ENCODE results near the gene IFNLR1.

Gene IFNLR1
- 4.0 to 9.3 (median 5.4) reads per million in 3 donors for total RNA-seq

GRCh38 chr1:24186993-24187790 lies at the start of gene IFNLR1:
Gene IFNLR1, minus strand, starts transcription at chr1:24187289. Its CDS starts 41 bp downstream, at chr1:24187248.
- Histone ChIP-seq H3K4me3 (ENCODE audit: insufficient read depth, low read depth, low read length, poor library complexity, severe bottlenecking) (peak within 1 kb of the TSS; percentile 73), H3K9me3 (ENCODE audit: control insufficient read depth, low read length) (no peaks in the 10 kb centered on the region), H3K36me3 (ENCODE audit: control insufficient read depth, insufficient read depth, low read length) (no peaks in the 10 kb centered on the region), H3K27ac (ENCODE audit: insufficient read depth, low read length, poor library complexity, severe bottlenecking) (peak within 1 kb of the TSS; percentile 62), H3K4me1 (ENCODE audit: control insufficient read depth, insufficient read depth, low read length, poor library complexity, severe bottlenecking) (peaks cover 16% of the 10 kb centered on the region), H3K27me3 (replicated peaks; ENCODE audit: control insufficient read depth, insufficient read depth, low read length, poor library complexity, severe bottlenecking) (no peaks in the 10 kb centered on the region)
- DNase-seq: peak; percentile 60 to 70 (median 63)

GRCh38 chr1:24235921-24236788 lies 49.1 kb upstream of the IFNLR1 start:
- Histone ChIP-seq H3K27ac (ENCODE audit: insufficient read depth, low read length, poor library complexity, severe bottlenecking) (no peak overlapping the region), H3K36me3 (ENCODE audit: control insufficient read depth, insufficient read depth, low read length) (no peaks in the 10 kb centered on the region)

GRCh38 chr1:24233684-24234600 lies 46.9 kb upstream of the IFNLR1 start:
- Histone ChIP-seq H3K36me3 (ENCODE audit: control insufficient read depth, insufficient read depth, low read length) (no peaks in the 10 kb centered on the region), H3K27ac (ENCODE audit: insufficient read depth, low read length, poor library complexity, severe bottlenecking) (no peak overlapping the region), H3K27me3 (replicated peaks; ENCODE audit: control insufficient read depth, insufficient read depth, low read length, poor library complexity, severe bottlenecking) (no peaks in the 10 kb centered on the region), H3K4me3 (ENCODE audit: insufficient read depth, low read depth, low read length, poor library complexity, severe bottlenecking) (no peak overlapping the region), H3K9me3 (ENCODE audit: control insufficient read depth, low read length) (no peaks in the 10 kb centered on the region), H3K4me1 (ENCODE audit: control insufficient read depth, insufficient read depth, low read length, poor library complexity, severe bottlenecking) (no peaks in the 10 kb centered on the region)
- DNase-seq: no peak

More at GRCh38 chr1:24235921-24236788, 49.1 kb upstream of the IFNLR1 start:
- H3K4me3 ChIP-seq (ENCODE audit: insufficient read depth, low read depth, low read length, poor library complexity, severe bottlenecking): no peak overlapping the region
- no peaks in the 10 kb centered on the region for H3K4me1 ChIP-seq (ENCODE audit: control insufficient read depth, insufficient read depth, low read length, poor library complexity, severe bottlenecking)
- DNase-seq: no peak
- H3K9me3 ChIP-seq (ENCODE audit: control insufficient read depth, low read length): no peaks in the 10 kb centered on the region
- no peaks in the 10 kb centered on the region for H3K27me3 ChIP-seq (replicated peaks; ENCODE audit: control insufficient read depth, insufficient read depth, low read length, poor library complexity, severe bottlenecking)

- H3K27ac ChIP-seq (ENCODE audit: insufficient read depth, low read length, poor library complexity, severe bottlenecking): no peak overlapping the region
- H3K9me3 ChIP-seq (ENCODE audit: control insufficient read depth, low read length): no peaks in the 10 kb centered on the region
- H3K4me1 ChIP-seq (ENCODE audit: control insufficient read depth, insufficient read depth, low read length, poor library complexity, severe bottlenecking): no peaks in the 10 kb centered on the region
- DNase-seq: no peak
- no peaks in the 10 kb centered on the region for H3K27me3 ChIP-seq (replicated peaks; ENCODE audit: control insufficient read depth, insufficient read depth, low read length, poor library complexity, severe bottlenecking)
- no peaks in the 10 kb centered on the region for H3K36me3 ChIP-seq (ENCODE audit: control insufficient read depth, insufficient read depth, low read length)
- H3K4me3 ChIP-seq (ENCODE audit: insufficient read depth, low read depth, low read length, poor library complexity, severe bottlenecking): no peak overlapping the region
Measured at GRCh38 chr1:24231701-24232100, 44.6 kb upstream of the IFNLR1 start.

GRCh38 chr1:24228311-24228710 lies 41.2 kb upstream of the IFNLR1 start:
- Histone ChIP-seq H3K4me1 (ENCODE audit: control insufficient read depth, insufficient read depth, low read length, poor library complexity, severe bottlenecking) (no peaks in the 10 kb centered on the region), H3K27me3 (replicated peaks; ENCODE audit: control insufficient read depth, insufficient read depth, low read length, poor library complexity, severe bottlenecking) (no peaks in the 10 kb centered on the region), H3K4me3 (ENCODE audit: insufficient read depth, low read depth, low read length, poor library complexity, severe bottlenecking) (no peak overlapping the region), H3K27ac (ENCODE audit: insufficient read depth, low read length, poor library complexity, severe bottlenecking) (no peak overlapping the region), H3K36me3 (ENCODE audit: control insufficient read depth, insufficient read depth, low read length) (no peaks in the 10 kb centered on the region), H3K9me3 (ENCODE audit: control insufficient read depth, low read length) (no peaks in the 10 kb centered on the region)
- no peak for DNase-seq

GRCh38 chr1:24226749-24227148 lies 39.7 kb upstream of the IFNLR1 start:
- H3K4me1 ChIP-seq (ENCODE audit: control insufficient read depth, insufficient read depth, low read length, poor library complexity, severe bottlenecking): no peaks in the 10 kb centered on the region
- H3K4me3 ChIP-seq (ENCODE audit: insufficient read depth, low read depth, low read length, poor library complexity, severe bottlenecking): no peak overlapping the region
- no peak for DNase-seq
- H3K27ac ChIP-seq (ENCODE audit: insufficient read depth, low read length, poor library complexity, severe bottlenecking): no peak overlapping the region
- H3K36me3 ChIP-seq (ENCODE audit: control insufficient read depth, insufficient read depth, low read length): no peaks in the 10 kb centered on the region
- H3K9me3 ChIP-seq (ENCODE audit: control insufficient read depth, low read length): no peaks in the 10 kb centered on the region
- no peaks in the 10 kb centered on the region for H3K27me3 ChIP-seq (replicated peaks; ENCODE audit: control insufficient read depth, insufficient read depth, low read length, poor library complexity, severe bottlenecking)

GRCh38 chr1:24224761-24225160 lies 37.7 kb upstream of the IFNLR1 start:
- H3K4me1 ChIP-seq (ENCODE audit: control insufficient read depth, insufficient read depth, low read length, poor library complexity, severe bottlenecking): no peaks in the 10 kb centered on the region
- H3K27ac ChIP-seq (ENCODE audit: insufficient read depth, low read length, poor library complexity, severe bottlenecking): no peak overlapping the region
- no peaks in the 10 kb centered on the region for H3K27me3 ChIP-seq (replicated peaks; ENCODE audit: control insufficient read depth, insufficient read depth, low read length, poor library complexity, severe bottlenecking)
- no peak for DNase-seq
- H3K36me3 ChIP-seq (ENCODE audit: control insufficient read depth, insufficient read depth, low read length): no peaks in the 10 kb centered on the region
- H3K9me3 ChIP-seq (ENCODE audit: control insufficient read depth, low read length): no peaks in the 10 kb centered on the region
- no peak overlapping the region for H3K4me3 ChIP-seq (ENCODE audit: insufficient read depth, low read depth, low read length, poor library complexity, severe bottlenecking)

- Histone ChIP-seq H3K4me1 (ENCODE audit: control insufficient read depth, insufficient read depth, low read length, poor library complexity, severe bottlenecking) (no peaks in the 10 kb centered on the region), H3K4me3 (ENCODE audit: insufficient read depth, low read depth, low read length, poor library complexity, severe bottlenecking) (no peak overlapping the region), H3K36me3 (ENCODE audit: control insufficient read depth, insufficient read depth, low read length) (no peaks in the 10 kb centered on the region), H3K9me3 (ENCODE audit: control insufficient read depth, low read length) (no peaks in the 10 kb centered on the region), H3K27ac (ENCODE audit: insufficient read depth, low read length, poor library complexity, severe bottlenecking) (no peak overlapping the region), H3K27me3 (replicated peaks; ENCODE audit: control insufficient read depth, insufficient read depth, low read length, poor library complexity, severe bottlenecking) (no peaks in the 10 kb centered on the region)
- DNase-seq: no peak
Measured at GRCh38 chr1:24224086-24224485, 37.0 kb upstream of the IFNLR1 start.

GRCh38 chr1:24222793-24223192 lies 35.7 kb upstream of the IFNLR1 start:
- Histone ChIP-seq H3K4me3 (ENCODE audit: insufficient read depth, low read depth, low read length, poor library complexity, severe bottlenecking) (no peak overlapping the region), H3K4me1 (ENCODE audit: control insufficient read depth, insufficient read depth, low read length, poor library complexity, severe bottlenecking) (no peaks in the 10 kb centered on the region), H3K27me3 (replicated peaks; ENCODE audit: control insufficient read depth, insufficient read depth, low read length, poor library complexity, severe bottlenecking) (no peaks in the 10 kb centered on the region), H3K27ac (ENCODE audit: insufficient read depth, low read length, poor library complexity, severe bottlenecking) (no peak overlapping the region), H3K9me3 (ENCODE audit: control insufficient read depth, low read length) (no peaks in the 10 kb centered on the region), H3K36me3 (ENCODE audit: control insufficient read depth, insufficient read depth, low read length) (no peaks in the 10 kb centered on the region)
- no peak for DNase-seq
